SU-DHL-6 (cell line): ENCODE measurements around the gene ARMC9.

Experiments used
- CTCF ChIP-seq: fragments of 200-600 bp; sonication (generic); IDR thresholded peaks from one replicate; pipeline ENCODE4 v1.5.1; 2017; ENCODE audit warnings: antibody characterized with exemption, mild to moderate bottlenecking, low read length, moderate library complexity; ENCODE audit not compliant: insufficient read depth, poor library complexity, severe bottlenecking
- EZH2phosphoT487 ChIP-seq: fragments of 200-600 bp; sonication (generic), shearing (Covaris generic); conservative IDR thresholded peaks from 2 replicates; pipeline ENCODE4 v1.6.1; 2018; ENCODE audit warnings: mild to moderate bottlenecking, antibody characterized with exemption, low read length, moderate library complexity, mixed read lengths

DNA sequence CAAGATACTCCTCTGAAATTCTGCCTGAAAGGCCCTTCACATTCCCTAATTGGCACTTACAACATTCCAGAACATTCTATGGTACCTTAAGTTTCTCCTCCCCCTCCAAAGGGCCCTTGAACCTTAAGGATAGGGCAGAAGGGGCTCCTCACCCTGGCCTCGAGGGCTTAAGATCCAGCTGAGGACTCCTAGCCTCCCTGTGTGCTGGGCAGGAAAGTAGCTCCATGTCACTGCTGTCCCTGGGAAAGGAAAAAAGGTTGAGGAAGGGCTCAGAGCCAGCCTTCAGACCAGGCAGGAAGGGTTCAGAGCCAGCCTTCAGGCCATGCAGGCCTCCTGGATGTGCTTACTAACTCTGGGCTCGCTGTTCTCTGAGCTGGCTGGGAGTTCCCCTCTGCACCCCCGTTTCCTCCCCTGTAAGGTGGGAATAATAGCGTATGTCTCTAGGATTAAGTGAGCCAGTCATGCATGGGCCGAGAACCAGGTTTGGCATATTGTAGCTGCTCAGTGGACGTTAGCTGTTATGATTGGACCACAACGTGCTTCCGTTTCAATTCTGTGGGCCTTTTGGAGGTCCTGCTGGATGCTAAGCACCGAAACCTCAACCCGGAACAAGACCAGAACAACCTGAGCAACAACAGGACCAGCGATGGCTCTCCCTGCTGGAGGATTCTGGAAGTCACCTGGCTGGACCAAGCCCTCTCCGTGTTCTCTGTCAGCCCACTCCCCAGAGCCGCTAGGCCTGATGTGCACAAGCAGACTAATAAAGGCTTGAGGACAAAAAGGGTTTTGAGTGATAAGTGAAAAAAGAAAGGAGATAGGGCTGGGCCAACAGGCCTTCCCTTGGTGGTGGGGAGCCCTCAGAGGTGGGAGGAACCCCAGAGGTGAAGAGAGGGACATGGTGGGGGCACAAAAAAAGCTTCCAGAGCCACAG, 196.0 kb downstream of the ARMC9 start:
- TF ChIP-seq CTCF (peak; percentile 46), EZH2phosphoT487 (no peak)
